ENCODE data around the gene MEAK7. TPM values are rescaled to one million over a fixed set of nuclear protein-coding genes. Genes with fewer than 3 reads are reported as not detected.

The MEAK7 gene
- total RNA-seq: 14.8 and 50.7 TPM in 2 replicates

GRCh38 chr16:84504420-84505248 is at the start of gene MEAK7:
Gene MEAK7 (minus strand): TSS chr16:84504659. CDS start chr16:84498086, 6,573 bp downstream.

Other genes with a start within 250 kb of the MEAK7 start
- gene WFDC1, start 209.8 kb downstream of the MEAK7 start, total RNA-seq: 0.05 and 12.5 TPM in 2 replicates
- gene ATP2C2, start 136.1 kb downstream of the MEAK7 start, total RNA-seq: not detected in 2 replicates
- 165 and 261 TPM in 2 replicates for gene COTL1, start 113.4 kb upstream of the MEAK7 start, total RNA-seq
- 82.5 and 142 TPM in 2 replicates for gene KLHL36, start 143.9 kb upstream of the MEAK7 start, total RNA-seq
- 30.6 and 80.5 TPM in 2 replicates for gene USP10, start 195.3 kb upstream of the MEAK7 start, total RNA-seq

Data from smooth muscle cell of the umbilical artery (primary cell).